ENCODE results near the gene ASAP3.

DNA sequence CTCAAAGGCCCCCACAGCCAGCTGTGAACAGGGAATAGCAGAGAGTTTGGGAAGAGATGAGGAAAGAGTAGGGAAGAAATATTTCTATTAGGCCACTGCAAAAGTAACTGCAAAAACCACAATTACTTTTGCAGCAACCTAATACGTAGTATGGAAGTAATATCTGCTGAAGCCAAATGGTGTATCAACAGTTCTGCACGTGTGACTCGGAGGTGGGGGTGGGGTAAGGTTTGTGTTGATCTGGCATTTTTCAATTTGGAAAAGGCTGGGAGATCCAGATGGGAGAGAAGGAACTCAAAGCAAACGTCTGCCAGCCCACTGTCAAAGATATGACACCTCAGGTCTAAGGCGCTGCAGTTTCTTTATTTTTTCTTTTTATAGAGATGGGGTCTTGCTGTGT is 103.3 kb downstream of the ASAP3 start:
- TF ChIP-seq EZH2 (IDR thresholded peaks at IDR 0.05; ENCODE audit: insufficient read depth, poor library complexity, severe bottlenecking) (no peak), EZH2phosphoT487 (IDR thresholded peaks at IDR 0.05; ENCODE audit: insufficient read depth, low read depth) (no peak)

Measured in GM23248 (cell line).